Bronchial epithelial cell (primary cell): ENCODE data around the gene PLPP7. TPM values are rescaled to one million over a fixed set of nuclear protein-coding genes. Genes with fewer than 3 reads are reported as not detected.
"Not testable (repeated sequence)": the region's sequence is repeated elsewhere in the genome, so short reads cannot be mapped to it uniquely, and the experiment has no call there.

ENCODE experiments used
- DNase-seq: peaks from one replicate; pipeline ENCODE4 v3.0.0-alpha.2; 2010; ENCODE audit warnings: low read depth
- FAIRE-seq: peaks from 2 replicates; lab custom pipeline; 2011; peaks lifted over from hg19 to GRCh38; lab: Jason Lieb, UNC
- H3K27me3 ChIP-seq: 2 replicates; pipeline ENCODE4 v1.5.1; 2011; ENCODE audit warnings: low read length; ENCODE audit not compliant: control insufficient read depth, insufficient read depth
- H3K36me3 ChIP-seq: 2 replicates; pipeline ENCODE4 v1.5.1; 2011; ENCODE audit warnings: low read length; ENCODE audit not compliant: control insufficient read depth, insufficient read depth
- H3K4me3 ChIP-seq: 2 replicates; pipeline ENCODE4 v1.5.1; 2011; ENCODE audit warnings: mild to moderate bottlenecking, low read depth, low read length, control low read depth
- total RNA-seq: library from RNA; depleted of rRNA; stranded (reverse); fragments of >200 nt; gene quantifications from 2 replicates; pipeline ENCODE4 v1.2.1, GENCODE V29; 2014
- TF ChIP-seq, protein P1 (sequence below): IDR thresholded peaks from 2 replicates; pipeline ENCODE4 v1.5.1; 2011; ENCODE audit warnings: mild to moderate bottlenecking, moderate library complexity, low read length, control low read depth, inconsistent platforms; ENCODE audit not compliant: insufficient read depth, severe bottlenecking

The PLPP7 gene
- total RNA-seq, 1 donor from 2014 or later = not detected

DNA sequence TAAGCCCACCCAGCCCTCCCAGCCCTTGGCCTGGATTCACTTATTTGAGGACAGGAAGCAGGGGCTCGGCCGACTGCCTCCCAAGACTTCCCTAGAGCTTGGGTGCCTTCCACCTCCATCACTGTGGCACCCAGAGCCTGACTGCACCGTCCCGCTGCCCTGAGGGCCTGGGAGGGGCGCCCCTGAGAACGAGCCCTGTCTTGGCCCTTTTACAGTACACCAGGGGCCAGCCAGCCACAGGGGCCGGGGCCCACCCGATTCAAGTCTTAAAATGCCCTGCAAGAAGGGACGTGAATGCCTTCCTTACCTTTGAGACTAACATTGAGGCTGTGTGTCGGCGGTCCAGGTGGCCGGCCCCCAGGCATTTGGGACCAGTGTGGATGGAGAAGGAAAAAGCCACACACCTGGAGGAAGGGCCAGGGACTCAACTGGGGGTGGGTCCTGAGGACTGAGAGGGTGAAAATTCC lies 30.1 kb upstream of the PLPP7 start:
- H3K4me3 ChIP-seq = no peak overlapping the region
- no peaks in the 10 kb centered on the region for H3K36me3 ChIP-seq
- FAIRE-seq (no peak), DNase-seq (no peak)
- TF ChIP-seq, protein P1, sequence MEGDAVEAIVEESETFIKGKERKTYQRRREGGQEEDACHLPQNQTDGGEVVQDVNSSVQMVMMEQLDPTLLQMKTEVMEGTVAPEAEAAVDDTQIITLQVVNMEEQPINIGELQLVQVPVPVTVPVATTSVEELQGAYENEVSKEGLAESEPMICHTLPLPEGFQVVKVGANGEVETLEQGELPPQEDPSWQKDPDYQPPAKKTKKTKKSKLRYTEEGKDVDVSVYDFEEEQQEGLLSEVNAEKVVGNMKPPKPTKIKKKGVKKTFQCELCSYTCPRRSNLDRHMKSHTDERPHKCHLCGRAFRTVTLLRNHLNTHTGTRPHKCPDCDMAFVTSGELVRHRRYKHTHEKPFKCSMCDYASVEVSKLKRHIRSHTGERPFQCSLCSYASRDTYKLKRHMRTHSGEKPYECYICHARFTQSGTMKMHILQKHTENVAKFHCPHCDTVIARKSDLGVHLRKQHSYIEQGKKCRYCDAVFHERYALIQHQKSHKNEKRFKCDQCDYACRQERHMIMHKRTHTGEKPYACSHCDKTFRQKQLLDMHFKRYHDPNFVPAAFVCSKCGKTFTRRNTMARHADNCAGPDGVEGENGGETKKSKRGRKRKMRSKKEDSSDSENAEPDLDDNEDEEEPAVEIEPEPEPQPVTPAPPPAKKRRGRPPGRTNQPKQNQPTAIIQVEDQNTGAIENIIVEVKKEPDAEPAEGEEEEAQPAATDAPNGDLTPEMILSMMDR = no peak
- H3K27me3 ChIP-seq = peaks cover 4% of the 10 kb centered on the region

DNA sequence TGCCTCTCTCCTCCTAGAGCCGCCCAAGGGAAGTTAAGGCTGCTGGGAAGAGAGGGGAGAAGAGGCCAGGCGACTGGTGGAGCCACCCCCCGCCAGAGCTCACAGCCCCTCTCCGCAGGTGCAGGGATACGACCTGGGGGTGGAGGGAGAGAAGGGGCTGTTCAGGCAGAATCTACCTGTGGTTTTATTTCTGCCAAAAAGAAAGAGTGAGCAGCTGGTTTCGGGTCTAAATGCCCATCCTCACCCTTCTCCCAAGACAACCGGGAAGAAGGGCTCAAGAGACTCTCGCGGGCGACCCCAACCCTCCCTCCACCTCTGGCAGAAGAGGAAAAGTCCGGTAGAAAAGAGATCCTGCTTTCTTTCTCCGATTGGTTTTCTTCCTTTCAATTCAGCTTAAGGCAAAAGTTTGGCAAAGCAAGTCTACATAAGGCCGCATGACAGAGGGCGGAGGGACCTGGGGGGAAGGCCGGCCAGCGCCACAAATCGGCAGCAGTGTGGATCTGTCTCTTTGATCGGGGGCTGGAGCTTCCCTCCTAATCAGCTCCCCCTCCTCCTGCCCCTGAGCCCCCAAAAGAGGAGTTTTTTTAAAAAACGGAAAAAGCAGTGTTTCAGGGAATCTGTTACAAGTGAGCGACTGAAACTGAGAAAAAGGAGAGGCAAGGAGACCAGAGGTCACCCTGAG lies 29.5 kb upstream of the PLPP7 start:
- TF ChIP-seq, protein P1 = no peak
- DNase-seq (no peak), FAIRE-seq (no peak)
- Histone ChIP-seq H3K4me3 (no peak overlapping the region), H3K36me3 (no peaks in the 10 kb centered on the region), H3K27me3 (peaks cover 4% of the 10 kb centered on the region)

DNA sequence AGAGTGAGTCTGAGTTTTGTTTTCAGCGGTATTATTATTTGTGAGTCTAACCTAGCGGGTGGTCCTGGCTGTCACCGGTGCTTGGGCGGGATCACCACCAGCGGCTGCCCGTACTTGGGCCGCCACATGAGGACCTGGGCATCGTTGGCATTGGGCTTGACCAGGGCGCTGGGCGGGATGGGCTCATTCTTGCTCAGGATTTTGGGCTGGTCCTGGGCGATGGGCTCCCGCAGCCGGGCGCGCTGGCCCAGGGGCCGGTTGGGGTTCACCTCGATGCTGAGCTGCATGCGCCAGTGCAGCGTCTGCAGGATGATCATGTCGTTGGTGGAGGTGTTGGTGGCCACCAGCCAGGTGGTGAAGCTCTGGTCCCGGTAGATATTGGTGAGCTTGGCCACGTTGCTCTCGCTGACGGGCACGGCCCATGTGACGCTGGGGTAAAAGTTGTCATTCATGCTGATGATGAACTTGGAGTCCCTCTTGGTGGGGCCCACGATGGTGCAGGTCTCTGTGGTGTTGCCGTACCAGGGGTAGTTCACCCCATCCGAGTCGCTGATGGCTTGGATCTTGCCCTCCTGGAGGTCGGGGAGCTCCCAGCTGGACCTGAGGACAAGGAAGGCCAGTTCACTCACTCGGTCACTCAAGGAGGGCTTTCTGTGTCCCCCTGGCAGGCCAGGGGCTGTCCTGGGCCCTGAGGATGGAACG lies 28.6 kb upstream of the PLPP7 start:
- TF ChIP-seq, protein P1 = no peak
- no peaks in the 10 kb centered on the region for H3K36me3 ChIP-seq
- DNase-seq (no peak), FAIRE-seq (no peak)
- H3K4me3 ChIP-seq = no peak overlapping the region
- H3K27me3 ChIP-seq = peaks cover 4% of the 10 kb centered on the region

DNA sequence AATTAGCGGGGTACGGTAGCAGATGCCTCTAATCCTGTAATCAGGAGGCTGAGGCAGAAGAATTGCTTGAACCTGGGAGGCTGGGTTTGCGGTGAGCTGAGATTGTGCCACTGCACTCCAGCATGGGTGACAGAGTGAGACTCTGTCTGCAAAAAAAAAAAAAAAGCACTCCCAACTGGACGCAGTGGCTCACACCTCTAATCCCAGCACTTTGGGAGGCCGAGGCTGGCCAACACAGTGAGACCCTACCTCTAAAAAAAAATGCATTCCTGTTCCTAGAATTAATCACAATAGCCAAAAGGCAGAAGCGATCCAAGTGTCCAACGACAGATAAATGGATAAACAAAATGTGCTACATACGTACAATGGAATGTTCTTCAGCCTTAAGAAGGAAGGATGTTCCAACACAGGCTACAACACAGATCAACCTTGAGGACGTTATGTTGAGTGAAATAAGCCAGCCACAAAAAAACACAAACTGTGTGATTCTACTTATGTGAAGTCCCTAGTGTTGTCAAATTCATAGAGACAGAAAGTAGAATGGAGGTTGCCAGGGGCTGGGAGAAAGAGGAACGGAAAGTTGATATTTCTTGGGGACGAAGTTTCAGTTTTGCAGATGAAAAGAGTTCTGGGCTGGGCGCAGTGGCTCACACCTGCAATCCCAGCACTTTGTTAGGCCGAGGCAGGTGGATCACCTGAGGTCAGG lies 27.0 kb upstream of the PLPP7 start:
- no peak for DNase-seq
- H3K36me3 ChIP-seq = no peaks in the 10 kb centered on the region
- TF ChIP-seq, protein P1 = no peak
- FAIRE-seq = no peak
- no peak overlapping the region for H3K4me3 ChIP-seq
- H3K27me3 ChIP-seq = peaks cover 4% of the 10 kb centered on the region

DNA sequence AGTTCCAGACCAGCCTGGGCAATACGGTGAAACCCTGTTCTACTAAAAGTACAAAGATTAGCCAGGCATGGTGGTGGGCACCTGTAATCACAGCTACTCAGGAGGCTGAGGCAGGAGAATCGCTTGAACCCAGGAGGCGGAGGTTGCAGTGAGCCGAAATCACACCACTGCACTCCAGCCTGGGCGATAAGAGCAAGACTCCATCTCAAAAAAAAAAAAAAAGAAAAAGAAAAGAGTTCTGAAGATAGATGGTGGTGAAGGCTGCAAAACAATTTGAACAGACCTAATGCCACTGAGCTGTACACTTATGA lies 26.5 kb upstream of the PLPP7 start:
- H3K27me3 ChIP-seq, H3K4me3 ChIP-seq, DNase-seq, FAIRE-seq, H3K36me3 ChIP-seq: not testable (repeated sequence)

DNA sequence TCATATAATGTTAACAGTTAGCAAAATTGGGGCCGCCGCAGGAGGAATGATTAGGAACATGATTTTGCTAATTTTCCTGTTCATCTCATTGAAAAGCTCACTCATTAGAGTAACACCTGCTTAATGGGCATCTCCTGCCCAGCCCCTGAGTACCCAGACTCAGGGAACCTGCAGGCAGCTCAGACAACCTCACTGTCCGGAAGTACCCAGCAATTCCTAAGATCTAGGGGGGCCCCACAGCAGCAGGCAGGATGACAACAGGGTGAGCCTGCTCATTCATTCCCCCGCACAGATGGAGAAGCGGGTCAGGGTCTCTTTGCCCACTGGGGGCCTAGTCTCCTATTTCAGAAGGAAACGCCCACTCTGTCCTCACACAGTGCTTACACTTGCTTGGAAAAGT lies 25.8 kb upstream of the PLPP7 start:
- TF ChIP-seq, protein P1 = no peak
- Histone ChIP-seq H3K4me3 (no peak overlapping the region), H3K36me3 (no peaks in the 10 kb centered on the region), H3K27me3 (peaks cover 1% of the 10 kb centered on the region)
- FAIRE-seq = no peak
- DNase-seq = no peak
